ENCODE data around the gene ZC3H12C.

Gene ZC3H12C

DNA sequence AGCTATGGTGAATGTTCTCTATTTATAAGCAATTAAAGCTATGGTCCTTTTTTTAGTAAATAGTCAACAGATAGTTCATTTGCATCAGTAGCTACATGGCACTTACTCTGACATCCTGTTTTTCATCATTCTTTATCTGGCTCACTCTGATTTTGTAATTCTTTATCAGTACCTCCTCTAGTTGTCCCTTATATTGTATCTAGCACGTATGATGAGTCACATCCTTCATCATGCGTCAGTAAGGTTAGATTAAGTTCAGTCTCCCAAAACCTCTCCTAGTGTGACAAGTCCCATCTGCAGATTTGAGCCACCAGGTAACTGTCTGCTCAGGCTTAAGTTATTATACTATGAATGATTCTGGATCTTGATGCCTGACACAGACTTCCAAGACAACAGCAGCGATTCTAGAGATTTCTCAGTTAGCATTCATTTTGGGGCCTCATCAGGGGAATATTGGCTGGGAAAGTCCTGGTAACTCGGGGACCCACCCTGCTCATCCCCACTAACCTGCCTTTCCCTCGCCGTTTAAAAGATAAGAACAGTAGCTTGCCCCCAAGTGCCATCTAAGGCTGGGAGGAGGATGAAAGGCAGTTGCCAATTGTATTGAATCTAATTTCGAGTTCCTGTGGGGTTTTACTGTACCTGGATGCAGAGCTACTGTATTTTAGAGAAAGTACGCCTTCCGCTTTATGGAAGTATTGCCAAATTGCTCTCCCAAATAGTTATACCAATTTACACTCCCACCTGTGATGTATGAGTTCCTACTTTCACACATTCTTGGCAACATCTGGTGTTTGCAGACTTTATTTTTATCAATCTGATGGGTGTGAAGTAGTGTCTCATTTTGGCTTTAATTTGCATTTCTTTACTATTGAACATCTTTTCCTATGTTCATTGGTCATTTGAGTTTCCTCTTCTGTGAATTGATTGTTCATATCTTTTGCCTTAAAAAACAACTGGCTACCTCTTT, 55.9 kb downstream of the ZC3H12C start:
- POLR2A ChIA-PET (ENCODE audit: low non-redundant PET), result no interaction called here
- CTCF ChIA-PET, result no interaction called here
- TF ChIP-seq, protein P1, sequence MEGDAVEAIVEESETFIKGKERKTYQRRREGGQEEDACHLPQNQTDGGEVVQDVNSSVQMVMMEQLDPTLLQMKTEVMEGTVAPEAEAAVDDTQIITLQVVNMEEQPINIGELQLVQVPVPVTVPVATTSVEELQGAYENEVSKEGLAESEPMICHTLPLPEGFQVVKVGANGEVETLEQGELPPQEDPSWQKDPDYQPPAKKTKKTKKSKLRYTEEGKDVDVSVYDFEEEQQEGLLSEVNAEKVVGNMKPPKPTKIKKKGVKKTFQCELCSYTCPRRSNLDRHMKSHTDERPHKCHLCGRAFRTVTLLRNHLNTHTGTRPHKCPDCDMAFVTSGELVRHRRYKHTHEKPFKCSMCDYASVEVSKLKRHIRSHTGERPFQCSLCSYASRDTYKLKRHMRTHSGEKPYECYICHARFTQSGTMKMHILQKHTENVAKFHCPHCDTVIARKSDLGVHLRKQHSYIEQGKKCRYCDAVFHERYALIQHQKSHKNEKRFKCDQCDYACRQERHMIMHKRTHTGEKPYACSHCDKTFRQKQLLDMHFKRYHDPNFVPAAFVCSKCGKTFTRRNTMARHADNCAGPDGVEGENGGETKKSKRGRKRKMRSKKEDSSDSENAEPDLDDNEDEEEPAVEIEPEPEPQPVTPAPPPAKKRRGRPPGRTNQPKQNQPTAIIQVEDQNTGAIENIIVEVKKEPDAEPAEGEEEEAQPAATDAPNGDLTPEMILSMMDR (conservative IDR thresholded peaks at IDR 0.05; ENCODE audit: low read depth), result no peak
- peak; percentile 43 for DNase-seq (ENCODE audit: low spot score)
- H3K27ac ChIP-seq, result no peak overlapping the region

DNA sequence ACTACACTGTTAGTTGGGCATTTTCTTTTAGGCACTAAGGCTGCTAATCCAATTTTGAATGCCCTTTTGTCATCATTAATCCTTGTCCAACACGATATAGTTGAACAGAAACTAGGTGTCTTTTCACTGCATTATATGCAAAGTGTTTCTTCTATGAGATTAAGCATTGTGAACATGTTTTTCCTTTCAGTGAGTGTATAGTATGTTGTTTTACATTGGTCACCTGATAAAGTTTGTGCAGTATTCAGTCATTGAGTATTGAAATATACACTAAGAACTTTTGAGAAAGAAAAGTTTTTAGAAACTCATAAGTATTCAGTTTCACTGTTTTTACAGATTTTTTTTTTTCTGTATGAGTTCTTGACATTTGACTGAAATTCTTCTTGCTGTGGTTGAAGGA, 59.0 kb downstream of the ZC3H12C start:
- H3K27ac ChIP-seq, result no peak overlapping the region
- CTCF ChIA-PET, result no interaction called here
- DNase-seq (ENCODE audit: low spot score), result no peak
- TF ChIP-seq, protein P1 (conservative IDR thresholded peaks at IDR 0.05; ENCODE audit: low read depth), result no peak
- POLR2A ChIA-PET (ENCODE audit: low non-redundant PET), result no interaction called here

DNA sequence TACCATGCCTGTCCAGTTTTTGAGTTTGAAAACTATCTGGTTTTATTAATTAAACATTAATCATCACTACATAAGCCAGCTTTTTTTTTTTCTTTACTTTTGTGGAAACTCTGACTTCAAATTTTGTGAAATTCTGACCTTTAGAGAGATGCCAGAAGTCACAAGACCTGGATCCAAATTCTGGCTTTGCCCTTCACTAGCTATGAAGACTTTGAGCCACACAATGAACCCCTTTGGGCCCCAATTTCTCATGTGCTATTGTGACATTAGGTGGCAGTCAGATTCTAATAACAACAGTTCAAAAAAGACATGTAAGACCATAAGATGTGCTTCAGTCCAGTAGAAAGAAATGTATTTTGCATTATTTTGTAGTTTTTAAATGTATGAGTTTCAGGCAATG, 60.3 kb downstream of the ZC3H12C start:
- no peak for DNase-seq (ENCODE audit: low spot score)
- no peak overlapping the region for H3K27ac ChIP-seq
- ChIA-PET POLR2A (ENCODE audit: low non-redundant PET) (no interaction called here), CTCF (interaction anchor here (0.7 kb wide), 1 partner anchor 183 kb away, joined by 5 read pairs; no protein-coding TSS in a partner anchor)
- TF ChIP-seq, protein P1 (conservative IDR thresholded peaks at IDR 0.05; ENCODE audit: low read depth), result no peak

DNA sequence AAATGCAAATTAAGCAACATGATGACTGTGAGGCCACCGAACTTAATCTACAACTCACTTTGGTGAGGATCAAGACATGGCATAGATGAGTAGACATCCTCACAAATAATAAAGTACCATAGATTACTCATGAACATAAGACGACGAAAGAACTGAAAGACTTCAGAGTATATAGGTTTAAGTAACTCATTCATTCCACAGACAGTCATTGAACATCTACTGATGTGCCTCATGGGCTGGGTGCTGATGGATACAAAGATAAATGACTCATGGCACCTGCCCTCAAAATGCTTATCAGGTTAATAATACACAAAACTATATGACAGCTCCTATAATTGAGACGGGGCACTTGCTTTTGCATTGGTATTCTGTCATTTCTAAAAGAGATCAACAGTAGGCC, 63.3 kb downstream of the ZC3H12C start:
- TF ChIP-seq, protein P1 (conservative IDR thresholded peaks at IDR 0.05; ENCODE audit: low read depth), result no peak
- H3K27ac ChIP-seq, result no peak overlapping the region
- no peak for DNase-seq (ENCODE audit: low spot score)
- POLR2A ChIA-PET (ENCODE audit: low non-redundant PET), result no interaction called here
- CTCF ChIA-PET, result interaction anchor here (0.6 kb wide), 1 partner anchor 1428 kb away, joined by 4 read pairs; no protein-coding TSS in a partner anchor

DNA sequence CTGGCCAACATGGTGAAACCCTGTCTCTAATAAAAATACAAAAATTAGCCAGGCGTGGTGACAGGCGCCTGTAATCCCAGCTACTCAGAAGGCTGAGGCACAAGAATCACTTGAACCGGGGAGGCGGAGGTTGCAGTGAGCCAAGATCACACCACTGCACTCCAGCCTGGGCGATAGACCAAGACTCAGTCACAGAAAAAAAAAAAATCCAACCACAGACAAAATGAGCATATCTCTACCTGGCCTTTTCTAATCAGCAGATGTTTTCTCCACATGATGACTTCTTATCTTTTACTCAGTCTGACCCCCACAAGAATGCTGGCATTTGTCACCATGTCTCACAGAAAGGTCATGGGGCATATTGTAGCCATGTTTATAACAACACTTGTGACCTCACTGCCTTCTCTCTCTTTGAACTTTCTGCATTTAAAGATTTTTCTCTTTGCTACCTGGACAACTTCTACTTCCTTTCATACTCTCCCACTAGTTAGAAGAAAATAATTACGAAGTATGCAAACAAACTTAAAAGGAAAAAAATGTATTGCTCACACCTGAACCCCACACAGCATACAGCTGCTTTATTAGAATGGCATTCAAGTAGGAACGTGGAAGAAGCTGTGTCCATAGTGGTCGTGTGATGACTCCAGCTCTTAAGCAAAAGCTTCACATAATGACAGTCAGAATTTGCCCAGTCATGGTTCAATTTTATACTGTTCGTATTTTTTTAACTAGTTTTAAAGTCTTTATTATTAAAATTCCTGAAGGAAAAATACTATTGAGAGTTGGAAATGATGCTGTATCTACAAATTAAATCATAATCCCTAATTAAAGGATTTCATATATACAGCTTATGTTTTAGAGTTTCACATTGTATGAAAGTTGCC, 65.4 kb downstream of the ZC3H12C start:
- ChIA-PET POLR2A (ENCODE audit: low non-redundant PET) (no interaction called here), CTCF (interaction anchor here (0.5 kb wide), 1 partner anchor 81 kb away, joined by 3 read pairs; no protein-coding TSS in a partner anchor)
- H3K27ac ChIP-seq, result no peak overlapping the region
- DNase-seq (ENCODE audit: low spot score), result no peak
- TF ChIP-seq, protein P1 (conservative IDR thresholded peaks at IDR 0.05; ENCODE audit: low read depth), result no peak

DNA sequence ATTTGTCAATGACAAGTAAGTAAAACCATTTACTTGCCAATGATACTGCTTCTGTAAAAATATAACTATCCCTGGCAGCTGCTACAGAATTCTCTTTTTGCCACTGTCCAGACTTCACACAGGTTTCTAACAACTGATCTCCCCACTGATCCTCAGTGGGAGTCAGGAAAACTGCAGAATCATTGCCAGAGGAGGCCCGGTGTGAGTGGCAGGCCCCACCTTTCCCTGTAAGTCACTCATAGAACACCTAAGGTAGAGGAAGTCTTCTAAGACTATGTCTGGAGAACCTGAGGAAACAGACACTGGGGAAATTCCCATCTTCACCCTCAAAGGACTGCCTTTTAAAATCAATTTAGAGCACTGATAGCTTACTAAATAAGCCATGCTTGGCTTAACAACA, 66.3 kb downstream of the ZC3H12C start:
- TF ChIP-seq, protein P1 (conservative IDR thresholded peaks at IDR 0.05; ENCODE audit: low read depth), result no peak
- no peak for DNase-seq (ENCODE audit: low spot score)
- H3K27ac ChIP-seq, result no peak overlapping the region
- ChIA-PET POLR2A (ENCODE audit: low non-redundant PET) (no interaction called here), CTCF (interaction anchor here (0.5 kb wide), 1 partner anchor 82 kb away, joined by 3 read pairs; no protein-coding TSS in a partner anchor)
